GM12878 (cell line): Measurements from ENCODE around the gene REM2. TPM values are rescaled to one million over a fixed set of nuclear protein-coding genes. Genes with fewer than 3 reads are reported as not detected.

Experiments
- BACH1 ChIP-seq: fragments of 450-650 bp; IDR thresholded peaks from 2 replicates; pipeline ENCODE4 v1.6.1; 2017; ENCODE audit warnings: mild to moderate bottlenecking, borderline replicate concordance
- CEBPB ChIP-seq, 2 experiments: fragments of 150-350 bp in 1 of 2; IDR thresholded peaks; 2 replicates each; pipeline ENCODE4 v1.6.1; 2012 to 2014; ENCODE audit warnings: low read depth in 2 of 2, low read length in 2 of 2, borderline replicate concordance in 1 of 2, inconsistent platforms in 1 of 2
- E2F4 ChIP-seq: IDR thresholded peaks from 2 replicates; pipeline ENCODE4 v1.6.1; 2012; ENCODE audit warnings: low read depth, low read length, improper control_type of control experiment
- GABPA ChIP-seq: IDR thresholded peaks from 2 replicates; pipeline ENCODE4 v1.6.1; 2014; ENCODE audit warnings: antibody characterized with exemption, low read depth, mild to moderate bottlenecking, inconsistent platforms
- HCFC1 ChIP-seq: fragments of 150-350 bp; IDR thresholded peaks from 2 replicates; pipeline ENCODE4 v1.6.1; 2014; ENCODE audit warnings: low read length
- IKZF1 ChIP-seq: fragments of 450-650 bp; conservative IDR thresholded peaks from 2 replicates; pipeline ENCODE4 v1.6.1; 2017; ENCODE audit warnings: antibody characterized with exemption, mild to moderate bottlenecking
- IKZF2 ChIP-seq, 2 experiments: fragments of 450-650 bp; IDR thresholded peaks; 2 replicates each; pipeline ENCODE4 v1.6.1; 2017; ENCODE audit warnings: mild to moderate bottlenecking in 2 of 2, moderate library complexity in 2 of 2
- JUNB ChIP-seq: IDR thresholded peaks from 2 replicates; pipeline ENCODE4 v1.6.1; 2016; ENCODE audit warnings: antibody characterized with exemption, mild to moderate bottlenecking
- MLLT1 ChIP-seq: fragments of 450-650 bp; IDR thresholded peaks from 2 replicates; pipeline ENCODE4 v1.6.1; 2016; ENCODE audit warnings: mild to moderate bottlenecking
- MTA2 ChIP-seq: fragments of 450-650 bp; IDR thresholded peaks from 2 replicates; pipeline ENCODE4 v1.6.1; 2016; ENCODE audit warnings: low read depth, mild to moderate bottlenecking, moderate library complexity
- MTA3 ChIP-seq: IDR thresholded peaks from 2 replicates; pipeline ENCODE4 v1.6.1; 2012; ENCODE audit warnings: low read length, inconsistent platforms, borderline replicate concordance
- NFYA ChIP-seq: IDR thresholded peaks from 2 replicates; pipeline ENCODE4 v1.6.1; 2011; ENCODE audit warnings: low read depth, mild to moderate bottlenecking, low read length, improper control_type of control experiment, borderline replicate concordance
- NR2C1 ChIP-seq: fragments of 450-650 bp; IDR thresholded peaks from 2 replicates; pipeline ENCODE4 v1.6.1; 2017; ENCODE audit warnings: antibody characterized with exemption, mild to moderate bottlenecking, moderate library complexity
- PBX3 ChIP-seq: IDR thresholded peaks from 2 replicates; pipeline ENCODE4 v1.6.1; 2011; ENCODE audit warnings: mild to moderate bottlenecking, low read depth, low read length, moderate library complexity; ENCODE audit not compliant: insufficient replicate concordance
- POU2F2 ChIP-seq: IDR thresholded peaks from 3 replicates; pipeline ENCODE4 v1.6.1; 2011; ENCODE audit warnings: low read depth, mild to moderate bottlenecking, low read length, borderline replicate concordance
- RELA ChIP-seq: fragments of 450-650 bp; IDR thresholded peaks from 2 replicates; pipeline ENCODE4 v1.8.0; 2014; ENCODE audit warnings: borderline replicate concordance; ENCODE audit not compliant: partially characterized antibody
- SKIL ChIP-seq: fragments of 450-650 bp; IDR thresholded peaks from 2 replicates; pipeline ENCODE4 v1.6.1; 2017; ENCODE audit warnings: mild to moderate bottlenecking, low read depth, inconsistent platforms; ENCODE audit not compliant: poor library complexity, severe bottlenecking
- ZNF622 ChIP-seq: fragments of 450-650 bp; IDR thresholded peaks from 2 replicates; pipeline ENCODE4 v1.6.1; 2017; ENCODE audit warnings: mild to moderate bottlenecking, inconsistent platforms
- ZZZ3 ChIP-seq: IDR thresholded peaks from 2 replicates; pipeline ENCODE4 v1.6.1; 2011; ENCODE audit warnings: low read depth; ENCODE audit not compliant: control insufficient read depth, insufficient read length
- polyA plus RNA-seq, 11 experiments: library from polyadenylated mRNA; depleted of rRNA in 4 of 11; unstranded in 6 of 11; stranded (reverse) in 5 of 11; fragments of >200 nt; fragmentation: Nextera tagmentation in 4 of 11; fragmentation: Illumina TruSeq in 1 of 11; extraction: Ambion mirVana in 4 of 11; extraction: Trizol in 1 of 11; gene quantifications; 1 replicate in 1 of 11; 2 replicates in 10 of 11; pipeline versions ENCODE4 v1.2.1 to v1.2.3, GENCODE V29; 2011 to 2016; ENCODE audit warnings: inconsistent platforms in 2 of 11, missing spikeins in 2 of 11, low read depth in 1 of 11
- total RNA-seq, 4 experiments: library from RNA; depleted of rRNA in 3 of 4; stranded (reverse); fragments of >200 nt in 3 of 4; fragmentation: Illumina TruSeq in 1 of 4; extraction: Trizol in 1 of 4; gene quantifications; 2 replicates each; pipeline versions ENCODE4 v1.2.1 to v1.2.3, GENCODE V29; 2013 to 2021

The REM2 gene
- total and polyA plus RNA-seq, 10 of the 15 experiments (the other 5 are each of a cell fraction or from before 2014, with no cell fraction given) = 0.27 to 1.5 (median 0.83) TPM

- TF ChIP-seq E2F4 (0 out of 2 replicates have a peak, but pooled peaks have one; percentile 8), ZZZ3 (no peak), BACH1 (peak; percentile 65; the same call in 1 of the 2 replicates), GABPA (peak; percentile 18; the same call in 1 of the 2 replicates), MLLT1 (peak; percentile 65), MTA3 (0 out of 2 replicates have a peak, but pooled peaks have one; percentile 7), RELA (no peak), CEBPB (IDR thresholded peaks at IDR 0.05; ENCODE audit: borderline replicate concordance in 1 of 2, low read depth in 2 of 2, low read length in 2 of 2) (no peak), ZNF622 (no peak), JUNB (no peak; the same call in 1 of the 2 replicates), HCFC1 (no peak), NR2C1 (peak; percentile 26; the same call in 1 of the 2 replicates), NFYA (no peak), PBX3 (peak; percentile 94), POU2F2 (peak; percentile 7; the same call in 2 of the 3 replicates), SKIL (peak; percentile 72), MTA2 (no peak), IKZF1 (peak; percentile 83), IKZF2 (IDR thresholded peaks at IDR 0.05) (peak; percentile 43 to 46; a peak in 3 of 4 replicates)
These were observed 11.6 kb upstream of the REM2 start, which contains the start of gene LRP10 (continued) for GRCh38 chr14:22871224-22872032.
